Measurements from ENCODE around the gene KIF16B. TPM values are rescaled to one million over a fixed set of nuclear protein-coding genes. Genes with fewer than 3 reads are reported as not detected.

Gene KIF16B
- total and polyA plus RNA-seq, 2 experiments from 2014 or later: 6.5 to 11.1 TPM

GRCh38 chr20:16284385-16285100 is 288.7 kb downstream of the KIF16B start:
- Histone ChIP-seq H3K4me1 (ENCODE audit: insufficient read depth) (peaks cover 4% of the 10 kb centered on the region; the same call in 1 of the 2 replicates), H3K4me2 (no peak overlapping the region), H2AFZ (no peak overlapping the region), H3K4me3 (no peak overlapping the region), H3K27me3 (ENCODE audit: insufficient read depth) (no peaks in the 10 kb centered on the region), H3K9me2 (ENCODE audit: insufficient read depth) (no peaks in the 10 kb centered on the region), H3K27ac (ENCODE audit: low read depth) (no peak overlapping the region), H3F3A (replicated peaks; ENCODE audit: low read depth) (no peaks in the 10 kb centered on the region), H4K20me1 (replicated peaks; ENCODE audit: insufficient read depth) (no peaks in the 10 kb centered on the region), H3K79me2 (replicated peaks; ENCODE audit: insufficient read depth) (no peaks in the 10 kb centered on the region), H3K36me3 (ENCODE audit: insufficient read depth) (no peaks in the 10 kb centered on the region)
- TF ChIP-seq REST (IDR thresholded peaks at IDR 0.05; ENCODE audit: unreplicated experiment) (no peak), CTCF (conservative IDR thresholded peaks at IDR 0.05; ENCODE audit: low read depth in 2 of 2) (no peak), NANOG (IDR thresholded peaks at IDR 0.05; ENCODE audit: borderline replicate concordance) (no peak), ZNF331 (CRISPR knock-in tag; IDR thresholded peaks at IDR 0.05; ENCODE audit: low read depth) (no peak), EZH2phosphoT487 (IDR thresholded peaks at IDR 0.05; ENCODE audit: unreplicated experiment) (no peak), ZNF462 (CRISPR knock-in tag; IDR thresholded peaks at IDR 0.05) (no peak), EZH2 (IDR thresholded peaks at IDR 0.05; ENCODE audit: low read depth, unreplicated experiment) (no peak), JUNB (IDR thresholded peaks at IDR 0.05; ENCODE audit: unreplicated experiment) (no peak), ETS1 (IDR thresholded peaks at IDR 0.05) (no peak), ZNF114 (CRISPR knock-in tag; IDR thresholded peaks at IDR 0.05) (no peak), CREB1 (CRISPR knock-in tag; IDR thresholded peaks at IDR 0.05; ENCODE audit: low read depth) (no peak), POLR2AphosphoS5 (IDR thresholded peaks at IDR 0.05; ENCODE audit: low read depth) (no peak), STAT1 (IDR thresholded peaks at IDR 0.05; ENCODE audit: unreplicated experiment) (no peak)
- no peak for DNase-seq (ENCODE audit: low spot score)
- Mint-ChIP-seq H3K4me1 (peaks cover 3% of the 10 kb centered on the region), H3K36me3 (ENCODE audit: low read depth) (peaks cover 3% of the 10 kb centered on the region; the same call in 1 of the 3 replicates), H3K9me3 (no peaks in the 10 kb centered on the region), H3K27ac (no peak overlapping the region), H3K27me3 (ENCODE audit: insufficient read depth, low read depth, poor library complexity) (no peaks in the 10 kb centered on the region), H3K4me3 (no peak overlapping the region)
- ATAC-seq: no peak

Measured in GM23338 (cell line).